Naive thymus-derived CD4-positive, alpha-beta T cell (primary cell): ENCODE results near the gene MUSK. TPM values are rescaled to one million over a fixed set of nuclear protein-coding genes. Genes with fewer than 3 reads are reported as not detected.
"Not testable (repeated sequence)": the region's sequence is repeated elsewhere in the genome, so short reads cannot be mapped to it uniquely, and the experiment has no call there.

Source experiments
- ATAC-seq: fragments of 150-1000 bp; cut with Tn5 transposase; 2 replicates; pipeline ENCODE4 v1.10.0; 2021; ENCODE audit warnings: mild to moderate bottlenecking, moderate library complexity
- CTCF ChIA-PET: fragments of 350-600 bp; sonication (Branson Sonifier 250); formaldehyde crosslinking; loops from one replicate; lab custom pipeline; 2021; ENCODE audit warnings: antibody characterized with exemption; lab: Charles Lee
- POLR2A ChIA-PET: fragments of 350-600 bp; sonication (Branson Sonifier 250); formaldehyde crosslinking; loops from one replicate; lab custom pipeline; 2021; ENCODE audit warnings: antibody characterized with exemption, inconsistent platforms; lab: Charles Lee
- DNase-seq, 9 donors: peaks; one replicate each; pipeline versions ENCODE4 v3.0.0 to v3.0.0-alpha.2; 2020 to 2022; ENCODE audit warnings: mixed read lengths in 1 of 9
- H3K27ac ChIP-seq: one replicate; pipeline ENCODE4 v1.7.0; 2013; ENCODE audit warnings: mild to moderate bottlenecking, low read depth, low read length, moderate library complexity
- H3K27me3 ChIP-seq, 2 donors: one replicate each; pipeline ENCODE4 v1.7.0; 2013; ENCODE audit warnings: low read length in 2 of 2, mild to moderate bottlenecking in 2 of 2, moderate library complexity in 2 of 2; ENCODE audit not compliant: control insufficient read depth in 2 of 2, insufficient read depth in 2 of 2
- H3K36me3 ChIP-seq, 3 experiments: 1 replicate in 2 of 3; 2 replicates in 1 of 3; pipeline ENCODE4 v1.7.0; 2013; ENCODE audit warnings: low read length in 3 of 3, mild to moderate bottlenecking in 3 of 3, moderate library complexity in 1 of 3; ENCODE audit not compliant: insufficient read depth in 3 of 3, control insufficient read depth in 2 of 3
- H3K4me1 ChIP-seq, 2 donors: one replicate each; pipeline ENCODE4 v1.7.0; 2013; ENCODE audit warnings: low read length in 2 of 2, mild to moderate bottlenecking in 2 of 2, moderate library complexity in 1 of 2; ENCODE audit not compliant: control insufficient read depth in 2 of 2, insufficient read depth in 2 of 2
- H3K4me3 ChIP-seq: 2 replicates; pipeline ENCODE4 v1.7.0; 2013; ENCODE audit warnings: mild to moderate bottlenecking, low read length
- H3K9me3 ChIP-seq, 3 experiments: 1 replicate in 2 of 3; 2 replicates in 1 of 3; pipeline ENCODE4 v1.7.0; 2013; ENCODE audit warnings: low read length in 3 of 3; ENCODE audit not compliant: control insufficient read depth in 2 of 3
- H3K27ac Mint-ChIP-seq, 9 donors: one replicate each; pipeline ENCODE4 v1.8.0; 2020 to 2022; ENCODE audit warnings: mixed read lengths in 9 of 9, mild to moderate bottlenecking in 8 of 9, moderate library complexity in 5 of 9, inconsistent platforms in 2 of 9
- H3K27me3 Mint-ChIP-seq, 5 donors: one replicate each; pipeline ENCODE4 v1.8.0; 2021 to 2022; ENCODE audit warnings: mixed read lengths in 5 of 5, mild to moderate bottlenecking in 1 of 5
- H3K36me3 Mint-ChIP-seq, 5 donors: one replicate each; pipeline ENCODE4 v1.8.0; 2020 to 2022; ENCODE audit warnings: mixed read lengths in 5 of 5, mild to moderate bottlenecking in 3 of 5, inconsistent platforms in 1 of 5
- H3K4me1 Mint-ChIP-seq, 7 donors: one replicate each; pipeline ENCODE4 v1.8.0; 2020 to 2022; ENCODE audit warnings: mixed read lengths in 7 of 7, mild to moderate bottlenecking in 3 of 7, inconsistent platforms in 1 of 7
- H3K4me3 Mint-ChIP-seq, 10 donors: one replicate each; pipeline ENCODE4 v1.8.0; 2020 to 2022; ENCODE audit warnings: mild to moderate bottlenecking in 10 of 10, mixed read lengths in 10 of 10, moderate library complexity in 6 of 10, inconsistent platforms in 2 of 10
- H3K9me3 Mint-ChIP-seq, 11 donors: one replicate each; pipeline ENCODE4 v1.8.0; 2020 to 2022; ENCODE audit warnings: mixed read lengths in 11 of 11, mild to moderate bottlenecking in 4 of 11, inconsistent platforms in 1 of 11, moderate library complexity in 1 of 11
- intact Hi-C, 2 donors: fragments of 100-400 bp; cut with micrococcal nuclease; formaldehyde crosslinking; loops; one replicate each; pipeline ENCODE4 v1.15.1; 2023
- polyA plus RNA-seq, 2 donors: library from polyadenylated mRNA; unstranded; fragments of 300-500 nt; fragmentation: Illumina TruSeq; gene quantifications; one replicate each; pipeline ENCODE4 v1.2.3, GENCODE V29; 2021
- total RNA-seq, 6 experiments: library from RNA in 5 of 6; stranded (reverse) in 5 of 6; gene quantifications; 1 replicate in 5 of 6; 2 replicates in 1 of 6; pipeline ENCODE4 v1.2.3 and lab custom pipeline; 2021 to 2026

MUSK gene
- total and polyA plus RNA-seq, 7 experiments from 2014 or later, result not detected

- H3K36me3 ChIP-seq, result no peaks in the 10 kb centered on the region
- no peaks in the 10 kb centered on the region for H3K27me3 ChIP-seq
- no peaks in the 10 kb centered on the region for H3K4me1 ChIP-seq
- Mint-ChIP-seq H3K9me3 (peaks cover 0 to 10% (median 3%) of the 10 kb centered on the region in 11 donors), H3K27ac (no peak overlapping the region), H3K4me1 (no peaks in the 10 kb centered on the region), H3K27me3 (peaks cover 0 to 6% (median 4%) of the 10 kb centered on the region in 5 donors), H3K4me3 (no peak overlapping the region), H3K36me3 (no peaks in the 10 kb centered on the region)
- ChIA-PET CTCF (no interaction called here), POLR2A (no interaction called here)
- H3K27ac ChIP-seq, result no peak overlapping the region
- intact Hi-C loops, result no loop called here
- ATAC-seq (no peak), DNase-seq (no peak)
- no peak overlapping the region for H3K4me3 ChIP-seq
- no peaks in the 10 kb centered on the region for H3K9me3 ChIP-seq
Measured at GRCh38 chr9:110810262-110810976, 141.8 kb downstream of the MUSK start.

GRCh38 chr9:110812886-110813285 lies 144.3 kb downstream of the MUSK start:
- Histone ChIP-seq H3K27ac (no peak overlapping the region), H3K9me3 (no peaks in the 10 kb centered on the region), H3K27me3 (no peaks in the 10 kb centered on the region), H3K36me3 (no peaks in the 10 kb centered on the region), H3K4me1 (no peaks in the 10 kb centered on the region), H3K4me3 (no peak overlapping the region)
- no peak for DNase-seq
- H3K36me3 Mint-ChIP-seq, result no peaks in the 10 kb centered on the region
- no peak overlapping the region for H3K4me3 Mint-ChIP-seq
- ChIA-PET CTCF (no interaction called here), POLR2A (no interaction called here)
- peaks cover 0 to 5% (median 0%) of the 10 kb centered on the region in 11 donors for H3K9me3 Mint-ChIP-seq
- peaks cover 0 to 6% (median 4%) of the 10 kb centered on the region in 5 donors for H3K27me3 Mint-ChIP-seq
- H3K27ac Mint-ChIP-seq, result no peak overlapping the region
- no peaks in the 10 kb centered on the region for H3K4me1 Mint-ChIP-seq
- ATAC-seq, result no peak
- intact Hi-C loops, result no loop called here

- POLR2A ChIA-PET, result no interaction called here
- Mint-ChIP-seq H3K4me1 (no peaks in the 10 kb centered on the region), H3K27me3 (peaks cover 0 to 6% (median 4%) of the 10 kb centered on the region in 5 donors), H3K4me3 (no peak overlapping the region), H3K27ac (no peak overlapping the region), H3K36me3 (no peaks in the 10 kb centered on the region), H3K9me3 (peaks cover 0 to 5% (median 0%) of the 10 kb centered on the region in 11 donors)
- intact Hi-C loops, result no loop called here
- no peaks in the 10 kb centered on the region for H3K4me1 ChIP-seq
- H3K36me3 ChIP-seq, result no peaks in the 10 kb centered on the region
- no peak for DNase-seq
- no peak for ATAC-seq
- no peak overlapping the region for H3K27ac ChIP-seq
- no peak overlapping the region for H3K4me3 ChIP-seq
- H3K9me3 ChIP-seq, result no peaks in the 10 kb centered on the region
- CTCF ChIA-PET, result no interaction called here
- no peaks in the 10 kb centered on the region for H3K27me3 ChIP-seq
Measured at GRCh38 chr9:110814159-110814558, 145.6 kb downstream of the MUSK start.

- no peaks in the 10 kb centered on the region for H3K36me3 Mint-ChIP-seq
- H3K36me3 ChIP-seq, result no peaks in the 10 kb centered on the region
- ATAC-seq, result no peak
- ChIA-PET CTCF (interaction anchor here (0.6 kb wide), 1 partner anchor 1578 kb away, joined by 3 read pairs; no protein-coding TSS in a partner anchor), POLR2A (no interaction called here)
- H3K4me3 ChIP-seq, result no peak overlapping the region
- H3K27me3 ChIP-seq, result no peaks in the 10 kb centered on the region
- H3K4me1 Mint-ChIP-seq, result no peaks in the 10 kb centered on the region
- H3K9me3 ChIP-seq, result no peaks in the 10 kb centered on the region
- no peak overlapping the region for H3K4me3 Mint-ChIP-seq
- peaks cover 0 to 6% (median 0%) of the 10 kb centered on the region in 5 donors for H3K27me3 Mint-ChIP-seq
- H3K27ac ChIP-seq, result no peak overlapping the region
- H3K9me3 Mint-ChIP-seq, result peaks cover 0 to 5% (median 0%) of the 10 kb centered on the region in 11 donors
- H3K27ac Mint-ChIP-seq, result no peak overlapping the region
- DNase-seq, result no peak
- intact Hi-C loops, result no loop called here
- no peaks in the 10 kb centered on the region for H3K4me1 ChIP-seq
Measured at GRCh38 chr9:110815361-110815760, 146.8 kb downstream of the MUSK start.

- no peak overlapping the region for H3K4me3 Mint-ChIP-seq
- no peak for DNase-seq
- Histone ChIP-seq H3K4me3 (no peak overlapping the region), H3K27me3 (no peaks in the 10 kb centered on the region), H3K4me1 (no peaks in the 10 kb centered on the region), H3K9me3 (no peaks in the 10 kb centered on the region), H3K27ac (no peak overlapping the region), H3K36me3 (no peaks in the 10 kb centered on the region)
- ChIA-PET CTCF (no interaction called here), POLR2A (no interaction called here)
- H3K36me3 Mint-ChIP-seq, result no peaks in the 10 kb centered on the region
- no peaks in the 10 kb centered on the region for H3K4me1 Mint-ChIP-seq
- H3K27me3 Mint-ChIP-seq, result peaks cover 0 to 4% (median 0%) of the 10 kb centered on the region in 5 donors
- no peak overlapping the region for H3K27ac Mint-ChIP-seq
- intact Hi-C loops, result no loop called here
- peaks cover 0 to 12% (median 4%) of the 10 kb centered on the region in 11 donors for H3K9me3 Mint-ChIP-seq
- no peak for ATAC-seq
Measured at GRCh38 chr9:110820381-110820780, 151.8 kb downstream of the MUSK start.

GRCh38 chr9:110821064-110821463 lies 152.5 kb downstream of the MUSK start:
- Histone ChIP-seq H3K27ac (no peak overlapping the region), H3K27me3 (no peaks in the 10 kb centered on the region), H3K36me3 (no peaks in the 10 kb centered on the region), H3K4me1 (no peaks in the 10 kb centered on the region), H3K9me3 (no peaks in the 10 kb centered on the region), H3K4me3 (no peak overlapping the region)
- intact Hi-C loops, result no loop called here
- Mint-ChIP-seq H3K27me3 (peaks cover 0 to 4% (median 0%) of the 10 kb centered on the region in 5 donors), H3K27ac (no peak overlapping the region), H3K9me3 (peaks cover 0 to 12% (median 4%) of the 10 kb centered on the region in 11 donors), H3K4me1 (no peaks in the 10 kb centered on the region), H3K4me3 (no peak overlapping the region), H3K36me3 (no peaks in the 10 kb centered on the region)
- ChIA-PET POLR2A (no interaction called here), CTCF (no interaction called here)
- ATAC-seq, result no peak
- DNase-seq, result no peak

GRCh38 chr9:110825129-110825528 lies 156.5 kb downstream of the MUSK start:
- H3K36me3 ChIP-seq, H3K4me1 Mint-ChIP-seq, H3K36me3 Mint-ChIP-seq, H3K27me3 ChIP-seq, H3K9me3 ChIP-seq, H3K4me1 ChIP-seq, ATAC-seq, DNase-seq, H3K27me3 Mint-ChIP-seq, H3K27ac Mint-ChIP-seq, H3K4me3 ChIP-seq, H3K27ac ChIP-seq, CTCF ChIA-PET, intact Hi-C loops, POLR2A ChIA-PET, H3K4me3 Mint-ChIP-seq: not testable (repeated sequence)
- peaks cover 0 to 24% (median 4%) of the 10 kb centered on the region in 11 donors for H3K9me3 Mint-ChIP-seq
